Endothelial cell of umbilical vein (primary cell): ENCODE data around the gene SLC1A7. TPM values are rescaled to one million over a fixed set of nuclear protein-coding genes. Genes with fewer than 3 reads are reported as not detected.

Source experiments
- BruUV-seq: library from RNA; stranded (reverse); fragments of 400-500 nt; replicated peaks from 2 replicates; lab custom pipeline; 2021; lab: Mats Ljungman, UMichigan
- CTCF ChIA-PET: fragments of 300-600, 350-600 bp; sonication (Branson Sonifier 250); formaldehyde crosslinking; loops from one replicate; lab custom pipeline; 2021; ENCODE audit warnings: antibody characterized with exemption, inconsistent platforms; lab: Charles Lee
- POLR2A ChIA-PET: fragments of 300-600, 350-600 bp; sonication (Branson Sonifier 250); formaldehyde crosslinking; loops from one replicate; lab custom pipeline; 2021; ENCODE audit warnings: antibody characterized with exemption, inconsistent platforms; lab: Charles Lee
- DNase-seq: peaks from one replicate; pipeline ENCODE4 v3.0.0-alpha.2; 2011; ENCODE audit warnings: low read depth, low spot score
- FAIRE-seq: peaks from 2 replicates; lab custom pipeline; 2011; peaks lifted over from hg19 to GRCh38; lab: Jason Lieb, UNC
- H2AFZ ChIP-seq: 2 replicates; pipeline ENCODE4 v1.6.0; 2012; ENCODE audit warnings: low read depth, low read length, control low read depth, inconsistent platforms
- H3K27ac ChIP-seq: 2 replicates; pipeline ENCODE4 v1.5.1; 2011; ENCODE audit warnings: low read depth, mild to moderate bottlenecking, control low read depth, low read length, moderate library complexity; ENCODE audit not compliant: insufficient read depth
- H3K27me3 ChIP-seq, 2 experiments: 2 replicates each; pipeline versions ENCODE4 v1.6.0 to v1.6.1; 2011; ENCODE audit warnings: low read length in 2 of 2, mixed read lengths in 1 of 2; ENCODE audit not compliant: control insufficient read depth in 2 of 2, insufficient read depth in 2 of 2
- H3K36me3 ChIP-seq, 2 experiments: 2 replicates in 1 of 2; 3 replicates in 1 of 2; pipeline ENCODE4 v1.5.1; 2011; ENCODE audit warnings: low read length in 2 of 2, mild to moderate bottlenecking in 1 of 2, moderate library complexity in 1 of 2; ENCODE audit not compliant: control insufficient read depth in 2 of 2, insufficient read depth in 2 of 2; ENCODE audit errors: extremely low read depth in 1 of 2
- H3K4me1 ChIP-seq: 3 replicates; pipeline ENCODE4 v1.5.1; 2011; ENCODE audit warnings: mild to moderate bottlenecking, low read length; ENCODE audit not compliant: control insufficient read depth, insufficient read depth; ENCODE audit errors: extremely low read depth
- H3K4me2 ChIP-seq: 2 replicates; pipeline ENCODE4 v1.6.1; 2011; ENCODE audit warnings: low read length, control low read depth, mixed read lengths; ENCODE audit not compliant: insufficient read depth
- H3K4me3 ChIP-seq, 3 experiments: fragments of 200-600 bp in 1 of 3; sonication (generic), shearing (Covaris generic) in 1 of 3; replicated peaks in 1 of 3; 2 replicates each; pipeline ENCODE4 v1.5.1; 2011 to 2016; ENCODE audit warnings: control low read depth in 3 of 3, low read length in 3 of 3, mild to moderate bottlenecking in 2 of 3, inconsistent platforms in 1 of 3, low read depth in 1 of 3, moderate library complexity in 1 of 3; ENCODE audit not compliant: insufficient read depth in 1 of 3
- H3K79me2 ChIP-seq: 2 replicates; pipeline ENCODE4 v1.6.0; 2012; ENCODE audit warnings: low read length, inconsistent platforms; ENCODE audit not compliant: control insufficient read depth, insufficient read depth
- H3K9ac ChIP-seq: replicated peaks from 2 replicates; pipeline ENCODE3; 2011; ENCODE audit warnings: low read length, control low read depth; ENCODE audit not compliant: insufficient read depth; ENCODE audit errors: extremely low read depth
- H3K9me1 ChIP-seq: replicated peaks from 3 replicates; pipeline ENCODE4 v1.6.0; 2011; ENCODE audit warnings: mild to moderate bottlenecking, low read length; ENCODE audit not compliant: control insufficient read depth, insufficient read depth; ENCODE audit errors: extremely low read depth
- H3K9me3 ChIP-seq: replicated peaks from 2 replicates; pipeline ENCODE4 v1.5.1; 2012; ENCODE audit warnings: low read length, inconsistent platforms; ENCODE audit not compliant: control insufficient read depth, insufficient read depth
- H4K20me1 ChIP-seq: replicated peaks from 2 replicates; pipeline ENCODE3; 2011; ENCODE audit warnings: mild to moderate bottlenecking, low read length; ENCODE audit not compliant: control insufficient read depth, insufficient read depth; ENCODE audit errors: extremely low read depth
- CTCF ChIP-seq, 2 donors: IDR thresholded peaks; 1 replicate in 1 of 2; 2 replicates in 1 of 2; pipeline ENCODE4 v1.5.1; 2011; ENCODE audit warnings: low read length in 2 of 2, mild to moderate bottlenecking in 2 of 2, moderate library complexity in 2 of 2, control low read depth in 1 of 2, inconsistent platforms in 1 of 2, low read depth in 1 of 2; ENCODE audit not compliant: insufficient read depth in 1 of 2; ENCODE audit errors: extremely low read depth in 1 of 2
- EZH2 ChIP-seq: IDR thresholded peaks from 2 replicates; pipeline ENCODE4 v1.6.1; 2012; ENCODE audit warnings: borderline replicate concordance, low read depth, mild to moderate bottlenecking, moderate library complexity, low read length, inconsistent platforms; ENCODE audit not compliant: severe bottlenecking
- FOS ChIP-seq: IDR thresholded peaks from 2 replicates; pipeline ENCODE4 v1.6.1; 2011; ENCODE audit warnings: mild to moderate bottlenecking, low read length, moderate library complexity, borderline replicate concordance; ENCODE audit not compliant: insufficient read depth
- GATA2 ChIP-seq: IDR thresholded peaks from 2 replicates; pipeline ENCODE4 v1.7.0; 2011; ENCODE audit warnings: low read depth, mild to moderate bottlenecking, moderate library complexity, mixed read lengths, low read length; ENCODE audit not compliant: insufficient read length, insufficient read depth
- JUN ChIP-seq: IDR thresholded peaks from 2 replicates; pipeline ENCODE4 v1.6.1; 2011; ENCODE audit warnings: borderline replicate concordance, low read depth; ENCODE audit not compliant: insufficient read length, insufficient read depth
- MAX ChIP-seq: IDR thresholded peaks from 2 replicates; pipeline ENCODE4 v1.6.1; 2011; ENCODE audit not compliant: insufficient read depth, insufficient read length
- MYC ChIP-seq: IDR thresholded peaks from one replicate; pipeline ENCODE4 v1.6.1; 2011; ENCODE audit warnings: mild to moderate bottlenecking, low read depth, low read length
- POLR2A ChIP-seq: IDR thresholded peaks from 2 replicates; pipeline ENCODE4 v1.6.1; 2012; ENCODE audit warnings: low read depth, mild to moderate bottlenecking, control low read depth, low read length
- POLR2AphosphoS5 ChIP-seq: IDR thresholded peaks from 2 replicates; pipeline ENCODE4 v1.6.1; 2012; ENCODE audit warnings: low read depth, mild to moderate bottlenecking, control low read depth, low read length, moderate library complexity; ENCODE audit not compliant: insufficient read depth
- dilution Hi-C: fragments of 300-500 bp; cut with MboI; formaldehyde crosslinking; loops from one replicate; pipeline ENCODE4 v1.15.0; 2019; ENCODE audit warnings: low sequenced_read_pairs; ENCODE audit not compliant: extremely low pct_ligation_motif_present
- intact Hi-C: fragments of 100-400 bp; cut with micrococcal nuclease; formaldehyde crosslinking; loops from one replicate; pipeline ENCODE4 v1.10.0; 2022
- polyA plus RNA-seq, 4 experiments: library from polyadenylated mRNA; depleted of rRNA in 3 of 4; stranded (reverse) in 3 of 4; unstranded in 1 of 4; fragments of >200 nt; gene quantifications; 2 replicates each; pipeline versions ENCODE4 v1.2.1 to v1.2.3, GENCODE V29; 2011 to 2012; ENCODE audit warnings: missing spikeins in 1 of 4
- total RNA-seq: library from RNA; stranded (reverse); gene quantifications from 2 replicates; pipeline ENCODE4 v1.2.3, GENCODE V29; 2021

The SLC1A7 gene
- total and polyA plus RNA-seq, 2 donors (not counting 3 experiments of a cell fraction or from before 2014, with no cell fraction given) = not detected

DNA sequence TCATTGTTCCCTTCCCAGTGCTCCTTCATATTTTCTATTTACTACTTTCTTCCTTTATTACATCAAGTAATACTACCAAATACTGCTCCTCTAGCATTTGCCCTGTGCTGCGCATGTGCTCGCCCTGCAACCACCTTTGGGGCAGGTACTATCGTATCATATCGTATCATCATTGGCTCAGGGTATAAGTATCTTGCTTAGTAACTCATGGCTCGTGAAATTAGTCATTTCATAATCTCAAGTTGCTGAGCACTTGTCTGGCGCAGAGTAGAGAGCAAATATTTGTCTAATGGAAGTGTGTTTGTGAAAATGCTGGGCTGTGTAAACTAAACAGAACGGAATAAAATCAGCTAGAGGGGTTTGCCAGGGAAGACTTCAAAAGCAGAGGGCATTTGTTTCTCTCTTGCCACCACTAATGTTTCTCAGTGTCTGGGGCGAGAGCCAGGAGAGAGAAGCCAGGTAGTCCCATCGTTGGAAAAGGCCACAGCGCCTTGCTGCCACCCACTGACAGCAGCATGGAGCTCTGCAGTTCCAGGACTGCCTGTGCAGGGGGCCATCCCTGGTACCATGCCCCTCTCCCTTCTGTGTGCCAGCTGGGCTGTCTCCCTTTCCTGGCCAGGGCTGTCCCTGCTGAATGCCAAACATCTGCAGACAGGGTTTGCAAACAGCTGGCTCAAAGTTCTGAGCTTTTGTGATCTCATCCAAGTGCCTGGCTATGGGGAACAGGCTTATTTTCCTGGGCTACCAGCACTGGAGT is 34.2 kb upstream of the SLC1A7 start:
- Histone ChIP-seq H2AFZ (no peak overlapping the region), H3K9me1 (no peaks in the 10 kb centered on the region), H3K9me3 (no peaks in the 10 kb centered on the region), H3K79me2 (no peaks in the 10 kb centered on the region), H3K9ac (no peak overlapping the region), H3K4me2 (no peak overlapping the region), H3K27ac (no peak overlapping the region), H3K4me3 (no peak overlapping the region), H4K20me1 (no peaks in the 10 kb centered on the region), H3K4me1 (no peaks in the 10 kb centered on the region), H3K36me3 (no peaks in the 10 kb centered on the region), H3K27me3 (peaks cover 6 to 15% of the 10 kb centered on the region in 2 experiments)
- dilution Hi-C loops (no loop called here), intact Hi-C loops (no loop called here)
- CTCF ChIA-PET = interaction anchor here (0.8 to 1.5 kb wide), 3 partner anchors 10 to 272 kb away, joined by 3 to 7 read pairs (median 4); no protein-coding TSS in a partner anchor
- DNase-seq = no peak
- POLR2A ChIA-PET = no interaction called here
- no TSS peak for BruUV-seq
- TF ChIP-seq CTCF (IDR thresholded peaks at IDR 0.05; ENCODE audit: extremely low read depth in 1 of 2, insufficient read depth in 1 of 2, low read depth in 1 of 2, low read length in 2 of 2) (no peak), EZH2 (no peak), POLR2AphosphoS5 (no peak), FOS (no peak), POLR2A (no peak), GATA2 (no peak), MAX (no peak), MYC (no peak), JUN (no peak)
- FAIRE-seq = no peak
